ENCODE data around the gene COL5A1. TPM values are rescaled to one million over a fixed set of nuclear protein-coding genes. Genes with fewer than 3 reads are reported as not detected.
A peak's percentile ranks its signal among the peaks of the same experiment; 100 is the strongest.

COL5A1 gene
- total RNA-seq, 2 donors from 2014 or later: 127 to 129 TPM

DNA sequence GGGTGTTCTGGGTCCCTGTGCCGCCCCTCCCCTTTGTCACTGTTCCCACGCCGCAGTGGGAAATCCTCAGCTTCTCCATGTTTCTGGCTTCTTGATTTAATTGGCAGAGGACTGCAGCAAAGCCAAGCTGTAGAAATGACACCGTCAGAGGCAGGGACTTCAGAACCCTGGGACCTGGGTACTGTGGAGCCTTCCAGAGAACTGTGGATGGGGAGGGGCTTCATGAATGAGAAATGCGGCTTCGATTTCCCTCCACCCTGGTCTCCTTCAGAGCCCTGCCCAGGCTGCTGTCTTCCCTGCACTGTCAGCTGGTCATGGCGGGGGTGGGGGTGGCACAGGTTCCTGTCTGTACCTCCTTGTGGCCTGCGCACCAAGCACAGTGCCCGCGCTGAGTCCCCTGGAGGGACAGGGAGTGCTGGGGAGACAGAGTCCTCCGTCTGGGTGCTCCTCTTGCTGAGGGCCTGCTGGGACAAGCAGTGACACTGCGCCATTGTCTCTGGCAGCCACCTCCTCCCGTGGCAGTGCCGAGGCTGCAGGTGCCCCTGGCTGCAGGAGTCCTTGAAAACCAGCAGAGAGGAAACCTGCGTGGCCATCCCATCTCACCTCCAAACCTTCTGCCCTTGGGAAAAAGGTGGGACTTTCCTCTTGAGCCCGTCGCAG is 47.2 kb downstream of the COL5A1 start:
- no peak for ATAC-seq (ENCODE audit: insufficient number of reproducible peaks, low FRiP score, low read depth)
- no peak overlapping the region for H3K27ac ChIP-seq
- no peak for DNase-seq (ENCODE audit: low spot score)
- H3K4me1 ChIP-seq (ENCODE audit: control insufficient read depth in 1 of 2, low read depth in 2 of 2): peaks cover 4 to 41% of the 10 kb centered on the region in 2 donors
- TF ChIP-seq CTCF (IDR thresholded peaks at IDR 0.05): no peak
- H3K27me3 ChIP-seq (replicated peaks; ENCODE audit: insufficient read depth): no peaks in the 10 kb centered on the region
- no peaks in the 10 kb centered on the region for H3K9me3 ChIP-seq
- peaks cover 11% of the 10 kb centered on the region for H3K36me3 ChIP-seq
- H3K4me3 ChIP-seq: no peak overlapping the region

DNA sequence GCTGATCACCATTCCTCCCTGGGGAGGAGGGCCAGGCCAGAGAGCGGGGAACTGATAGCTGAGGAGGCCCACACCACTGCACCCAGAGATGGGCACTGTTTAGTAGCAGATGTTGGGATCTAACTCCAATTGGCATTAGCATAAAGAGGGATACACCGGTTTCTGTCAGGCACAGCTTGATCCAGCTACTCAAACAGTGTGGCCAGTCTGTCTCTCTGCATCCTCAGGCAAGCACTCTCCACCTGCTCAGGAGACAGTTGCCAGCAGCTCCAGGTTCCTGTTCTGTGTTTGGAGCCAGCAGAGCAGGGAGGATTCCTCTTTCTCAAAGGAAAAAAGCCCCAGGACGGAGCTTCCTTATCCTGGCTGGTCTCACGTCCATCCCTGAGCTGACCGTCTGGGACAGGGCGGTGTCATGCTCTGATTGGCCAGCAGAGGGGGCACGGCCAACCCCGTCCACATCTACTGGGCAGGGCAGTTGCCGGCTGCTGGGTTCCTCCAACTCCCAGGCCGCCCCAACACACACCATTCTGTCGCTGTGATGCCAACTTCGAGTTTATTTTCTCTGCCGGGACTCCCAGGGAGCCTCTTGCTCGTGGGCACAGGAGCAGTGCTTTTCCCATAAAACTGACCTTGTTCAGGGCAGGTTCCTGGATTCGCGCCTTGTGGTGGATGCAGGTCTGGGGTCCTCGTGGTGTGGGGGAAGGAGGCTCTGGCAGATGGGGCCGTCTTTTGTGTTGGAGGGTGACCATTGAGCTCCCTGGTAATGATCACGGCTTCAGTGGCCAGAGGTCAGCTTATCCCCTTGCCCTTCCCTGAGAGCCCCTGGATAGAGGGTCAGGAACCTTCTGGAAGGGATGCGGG is 47.9 kb downstream of the COL5A1 start:
- Histone ChIP-seq H3K4me1 (ENCODE audit: control insufficient read depth in 1 of 2, low read depth in 2 of 2) (peaks cover 0 to 33% of the 10 kb centered on the region in 2 donors), H3K9me3 (no peaks in the 10 kb centered on the region), H3K36me3 (peaks cover 11% of the 10 kb centered on the region), H3K27ac (no peak overlapping the region), H3K4me3 (no peak overlapping the region), H3K27me3 (replicated peaks; ENCODE audit: insufficient read depth) (no peaks in the 10 kb centered on the region)
- ATAC-seq (ENCODE audit: insufficient number of reproducible peaks, low FRiP score, low read depth): peak; percentile 67
- peak; percentile 36 for DNase-seq (ENCODE audit: low spot score)
- peak; percentile 91 for TF ChIP-seq CTCF (IDR thresholded peaks at IDR 0.05)

GRCh38 chr9:134690301-134690751 is 48.7 kb downstream of the COL5A1 start:
- DNase-seq (ENCODE audit: low spot score) (no peak), ATAC-seq (ENCODE audit: insufficient number of reproducible peaks, low FRiP score, low read depth) (no peak)
- no peak for TF ChIP-seq CTCF (IDR thresholded peaks at IDR 0.05)
- Histone ChIP-seq H3K9me3 (no peaks in the 10 kb centered on the region), H3K27me3 (replicated peaks; ENCODE audit: insufficient read depth) (no peaks in the 10 kb centered on the region), H3K4me3 (no peak overlapping the region), H3K4me1 (ENCODE audit: control insufficient read depth in 1 of 2, low read depth in 2 of 2) (peaks cover 0 to 32% of the 10 kb centered on the region in 2 donors), H3K27ac (no peak overlapping the region), H3K36me3 (peaks cover 11% of the 10 kb centered on the region)

GRCh38 chr9:134690946-134691694 is 49.5 kb downstream of the COL5A1 start:
- H3K27ac ChIP-seq: no peak overlapping the region
- no peak for ATAC-seq (ENCODE audit: insufficient number of reproducible peaks, low FRiP score, low read depth)
- DNase-seq (ENCODE audit: low spot score): no peak
- H3K9me3 ChIP-seq: no peaks in the 10 kb centered on the region
- H3K27me3 ChIP-seq (replicated peaks; ENCODE audit: insufficient read depth): no peaks in the 10 kb centered on the region
- H3K4me3 ChIP-seq: no peak overlapping the region
- peaks cover 11% of the 10 kb centered on the region for H3K36me3 ChIP-seq
- TF ChIP-seq CTCF (IDR thresholded peaks at IDR 0.05): no peak
- H3K4me1 ChIP-seq (ENCODE audit: control insufficient read depth in 1 of 2, low read depth in 2 of 2): peaks cover 0 to 32% of the 10 kb centered on the region in 2 donors
